Measurements from ENCODE around the gene GABRR2. TPM values are rescaled to one million over a fixed set of nuclear protein-coding genes. Genes with fewer than 3 reads are reported as not detected.

GABRR2 gene
- total and polyA plus RNA-seq, 2 donors from 2014 or later = 0.38 TPM; not detected in 1

Other genes with a start within 250 kb of the GABRR2 start
- 232 TPM for gene PNRC1, start 234.5 kb downstream of the GABRR2 start, total RNA-seq
- 72.0 TPM for gene PNRC1, start 234.5 kb downstream of the GABRR2 start, polyA plus RNA-seq (ENCODE audit: insufficient read depth, low read depth, low replicate concordance)
- 2.3 TPM for gene SRSF12, start 197.2 kb downstream of the GABRR2 start, total RNA-seq
- 1.0 TPM for gene SRSF12, start 197.2 kb downstream of the GABRR2 start, polyA plus RNA-seq (ENCODE audit: insufficient read depth, low read depth, low replicate concordance)
- gene PM20D2, start 169.2 kb downstream of the GABRR2 start, total RNA-seq = 14.4 TPM
- 5.7 TPM for gene PM20D2, start 169.2 kb downstream of the GABRR2 start, polyA plus RNA-seq (ENCODE audit: insufficient read depth, low read depth, low replicate concordance)
- not detected for gene GABRR1, start 97.9 kb downstream of the GABRR2 start, total RNA-seq
- not detected for gene GABRR1, start 97.9 kb downstream of the GABRR2 start, polyA plus RNA-seq (ENCODE audit: insufficient read depth, low read depth, low replicate concordance)
- gene UBE2J1, start 37.4 kb upstream of the GABRR2 start, total RNA-seq = 47.3 TPM
- gene UBE2J1, start 37.4 kb upstream of the GABRR2 start, polyA plus RNA-seq (ENCODE audit: insufficient read depth, low read depth, low replicate concordance) = 22.8 TPM
- gene RRAGD, start 97.0 kb upstream of the GABRR2 start, total RNA-seq = 31.5 TPM
- 51.6 TPM for gene RRAGD, start 97.0 kb upstream of the GABRR2 start, polyA plus RNA-seq (ENCODE audit: insufficient read depth, low read depth, low replicate concordance)
- 29.5 TPM for gene ANKRD6, start 117.9 kb upstream of the GABRR2 start, total RNA-seq
- gene ANKRD6, start 117.9 kb upstream of the GABRR2 start, polyA plus RNA-seq (ENCODE audit: insufficient read depth, low read depth, low replicate concordance) = 10.3 TPM